Measurements from ENCODE around the gene SMIM14. TPM values are rescaled to one million over a fixed set of nuclear protein-coding genes. Genes with fewer than 3 reads are reported as not detected.
"Not testable (repeated sequence)": the region's sequence is repeated elsewhere in the genome, so short reads cannot be mapped to it uniquely, and the experiment has no call there.

SMIM14 gene
- total RNA-seq, 1 experiment from 2014 or later, result 32.3 TPM

DNA sequence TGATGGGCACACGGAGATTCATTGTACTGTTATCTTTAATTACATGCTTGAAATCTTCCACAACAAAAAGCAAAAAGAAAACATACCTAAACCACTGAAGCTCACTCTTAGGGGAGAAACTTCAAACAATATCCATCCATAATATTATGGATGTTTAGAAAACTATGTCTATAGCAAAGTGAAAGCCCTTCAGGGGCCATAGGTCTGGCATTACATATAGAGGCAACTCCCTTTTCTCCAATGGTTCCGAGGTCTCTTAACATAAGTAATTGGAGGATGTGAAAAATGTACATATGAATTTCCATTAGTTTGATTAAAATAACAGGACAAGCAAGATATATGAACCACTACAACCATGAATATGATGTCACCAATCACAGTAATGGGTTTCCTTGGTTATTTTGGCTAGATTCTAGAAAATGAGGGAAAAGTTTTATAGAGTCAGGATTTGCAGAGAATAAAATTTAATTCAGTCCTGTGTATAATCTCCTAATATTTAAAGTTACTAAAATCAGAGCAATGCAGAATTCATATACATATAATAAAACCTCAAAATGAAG lies 122.2 kb downstream of the SMIM14 start (continued):
- TF ChIP-seq SOX15 (CRISPR knock-in tag; IDR thresholded peaks at IDR 0.05), result no peak
- TF ChIP-seq, protein P1, sequence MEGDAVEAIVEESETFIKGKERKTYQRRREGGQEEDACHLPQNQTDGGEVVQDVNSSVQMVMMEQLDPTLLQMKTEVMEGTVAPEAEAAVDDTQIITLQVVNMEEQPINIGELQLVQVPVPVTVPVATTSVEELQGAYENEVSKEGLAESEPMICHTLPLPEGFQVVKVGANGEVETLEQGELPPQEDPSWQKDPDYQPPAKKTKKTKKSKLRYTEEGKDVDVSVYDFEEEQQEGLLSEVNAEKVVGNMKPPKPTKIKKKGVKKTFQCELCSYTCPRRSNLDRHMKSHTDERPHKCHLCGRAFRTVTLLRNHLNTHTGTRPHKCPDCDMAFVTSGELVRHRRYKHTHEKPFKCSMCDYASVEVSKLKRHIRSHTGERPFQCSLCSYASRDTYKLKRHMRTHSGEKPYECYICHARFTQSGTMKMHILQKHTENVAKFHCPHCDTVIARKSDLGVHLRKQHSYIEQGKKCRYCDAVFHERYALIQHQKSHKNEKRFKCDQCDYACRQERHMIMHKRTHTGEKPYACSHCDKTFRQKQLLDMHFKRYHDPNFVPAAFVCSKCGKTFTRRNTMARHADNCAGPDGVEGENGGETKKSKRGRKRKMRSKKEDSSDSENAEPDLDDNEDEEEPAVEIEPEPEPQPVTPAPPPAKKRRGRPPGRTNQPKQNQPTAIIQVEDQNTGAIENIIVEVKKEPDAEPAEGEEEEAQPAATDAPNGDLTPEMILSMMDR (IDR thresholded peaks at IDR 0.05), result no peak

DNA sequence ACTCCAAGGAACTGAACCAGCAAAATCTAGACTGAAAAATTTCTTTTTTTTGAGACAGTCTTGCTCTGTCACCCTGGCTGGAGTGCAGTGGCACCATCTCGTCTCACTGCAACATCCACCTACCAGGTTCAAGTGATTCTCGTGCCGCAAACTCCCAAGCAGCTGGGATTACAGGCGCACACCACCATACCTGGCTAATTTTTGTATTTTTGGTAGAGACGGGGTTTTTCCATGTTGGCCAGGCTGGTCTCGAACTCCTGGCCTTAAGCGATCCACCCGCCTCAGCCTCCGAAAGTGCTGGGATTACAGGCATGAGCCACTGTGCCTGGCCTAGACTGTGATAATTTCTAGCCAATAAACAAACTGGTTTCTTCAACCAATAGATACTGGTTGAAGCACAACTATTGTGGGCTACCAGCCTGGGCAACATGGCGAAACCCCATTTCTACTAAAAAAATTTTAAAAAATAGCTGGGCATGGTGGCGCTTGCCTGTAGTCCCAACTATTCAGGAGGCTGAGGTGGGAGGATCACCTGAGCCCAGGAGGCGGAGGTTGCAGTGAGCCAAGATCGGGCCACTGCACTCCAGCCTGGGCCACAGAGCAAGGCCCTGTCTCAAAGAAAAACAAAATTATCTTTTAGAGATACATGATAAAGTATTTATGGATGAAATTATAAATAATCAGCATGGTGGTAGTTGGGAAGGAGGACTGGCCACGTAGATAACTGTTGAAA lies 122.8 kb downstream of the SMIM14 start:
- H3K36me3 Mint-ChIP-seq, result peaks cover 47% of the 10 kb centered on the region
- POLR2A ChIA-PET; H3K27me3 Mint-ChIP-seq (ENCODE audit: low read depth); CTCF ChIA-PET; ATAC-seq; DNase-seq (ENCODE audit: low spot score); H3K27ac Mint-ChIP-seq; H3K9me3 Mint-ChIP-seq; H3K4me1 Mint-ChIP-seq; H3K4me3 Mint-ChIP-seq: not testable (repeated sequence)

DNA sequence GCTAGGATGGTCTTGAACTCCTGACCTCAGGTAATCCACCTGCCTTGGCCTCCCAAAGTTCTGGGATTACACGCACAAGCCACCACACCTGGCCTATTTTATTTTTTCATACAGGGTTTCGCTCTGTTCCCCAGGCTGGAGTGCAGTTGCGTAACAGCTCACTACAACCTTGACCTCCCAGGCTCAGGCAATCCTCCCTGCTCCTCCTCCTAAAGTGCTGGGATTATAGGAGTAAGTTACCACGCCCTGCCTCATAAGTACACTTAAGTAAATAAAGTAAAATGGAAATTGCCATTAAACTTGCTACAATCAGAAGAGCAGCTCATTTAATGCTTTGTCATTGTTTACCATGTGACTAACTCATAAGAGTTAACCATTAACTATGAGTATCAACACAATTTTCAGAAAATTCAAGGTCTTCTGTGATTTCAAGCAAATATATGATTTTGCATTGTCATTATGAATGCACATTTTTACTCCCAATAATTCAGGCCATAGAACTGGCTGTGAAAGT lies 123.7 kb downstream of the SMIM14 start:
- CTCF ChIA-PET, result no interaction called here
- peaks cover 55% of the 10 kb centered on the region for H3K36me3 Mint-ChIP-seq
- ATAC-seq, result no peak
- no peaks in the 10 kb centered on the region for H3K27me3 Mint-ChIP-seq (ENCODE audit: low read depth)
- POLR2A ChIA-PET, result no interaction called here
- DNase-seq (ENCODE audit: low spot score), result no peak
- no peaks in the 10 kb centered on the region for H3K9me3 Mint-ChIP-seq
- peak overlapping the region; percentile 84 for H3K27ac Mint-ChIP-seq
- no peak overlapping the region for H3K4me3 Mint-ChIP-seq
- H3K4me1 Mint-ChIP-seq, result no peaks in the 10 kb centered on the region
- TF ChIP-seq NFE2L1 (CRISPR knock-in tag; IDR thresholded peaks at IDR 0.05) (no peak), GABPB1 (CRISPR knock-in tag; IDR thresholded peaks at IDR 0.05) (peak; percentile 69)

DNA sequence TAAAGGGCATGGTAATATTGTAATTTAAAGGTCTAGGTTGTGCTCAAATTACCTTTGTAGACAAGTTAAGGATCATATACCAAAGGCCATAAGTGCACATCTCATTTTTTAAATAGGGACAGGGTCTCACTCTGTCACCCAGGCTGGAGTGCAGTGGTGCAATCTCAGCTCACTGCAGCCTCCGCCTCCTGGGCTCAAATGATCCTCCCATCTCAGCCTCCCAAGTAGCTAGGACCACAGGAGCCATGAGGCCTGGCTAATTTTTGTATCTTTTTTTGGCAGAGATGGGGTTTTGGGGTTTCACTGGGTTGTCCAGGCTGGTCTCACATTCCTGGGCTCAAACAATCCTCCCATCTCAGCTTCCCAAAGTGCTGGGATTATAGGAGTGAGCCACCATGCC lies 124.4 kb downstream of the SMIM14 start:
- H3K4me1 Mint-ChIP-seq; H3K27me3 Mint-ChIP-seq (ENCODE audit: low read depth): not testable (repeated sequence)

DNA sequence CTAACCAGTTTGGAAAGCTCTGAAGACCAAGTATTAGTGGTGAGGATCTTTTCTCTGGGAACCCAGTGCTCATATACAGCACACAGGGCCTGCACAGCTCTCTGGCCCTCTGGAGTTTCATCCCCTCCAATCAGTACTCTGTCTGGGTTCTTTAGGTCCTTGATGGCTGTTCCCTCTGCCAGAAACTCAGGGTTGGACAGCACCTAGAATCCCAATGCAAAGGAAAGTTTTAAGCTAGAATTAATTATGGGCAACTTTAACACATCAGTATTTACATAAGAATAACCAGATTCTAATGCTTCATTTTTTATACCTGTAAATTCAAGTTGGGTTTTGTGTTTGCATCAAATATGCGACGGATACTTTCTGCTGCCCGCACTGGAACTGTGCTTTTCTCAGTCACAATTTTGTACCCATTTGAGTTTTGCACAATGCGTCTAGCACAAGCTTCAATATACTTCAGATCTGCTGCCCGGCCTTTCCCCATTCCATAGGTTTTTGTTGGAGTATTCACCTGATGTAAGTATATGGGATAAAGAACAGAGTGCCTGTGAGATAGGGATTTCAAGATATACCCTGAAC lies 128.2 kb downstream of the SMIM14 start:
- ChIA-PET POLR2A (no interaction called here), CTCF (interaction anchor here (0.5 to 1.3 kb wide), 3 partner anchors 17 to 49 kb away, joined by 3 read pairs; partner anchors contain the start of gene UGDH)
- no peaks in the 10 kb centered on the region for H3K9me3 Mint-ChIP-seq
- H3K27me3 Mint-ChIP-seq (ENCODE audit: low read depth), result no peaks in the 10 kb centered on the region
- H3K27ac Mint-ChIP-seq, result no peak overlapping the region
- H3K36me3 Mint-ChIP-seq, result peaks cover 73% of the 10 kb centered on the region
- DNase-seq (ENCODE audit: low spot score) (no peak), ATAC-seq (no peak)
- no peaks in the 10 kb centered on the region for H3K4me1 Mint-ChIP-seq
- no peak overlapping the region for H3K4me3 Mint-ChIP-seq
- TF ChIP-seq, protein P2, sequence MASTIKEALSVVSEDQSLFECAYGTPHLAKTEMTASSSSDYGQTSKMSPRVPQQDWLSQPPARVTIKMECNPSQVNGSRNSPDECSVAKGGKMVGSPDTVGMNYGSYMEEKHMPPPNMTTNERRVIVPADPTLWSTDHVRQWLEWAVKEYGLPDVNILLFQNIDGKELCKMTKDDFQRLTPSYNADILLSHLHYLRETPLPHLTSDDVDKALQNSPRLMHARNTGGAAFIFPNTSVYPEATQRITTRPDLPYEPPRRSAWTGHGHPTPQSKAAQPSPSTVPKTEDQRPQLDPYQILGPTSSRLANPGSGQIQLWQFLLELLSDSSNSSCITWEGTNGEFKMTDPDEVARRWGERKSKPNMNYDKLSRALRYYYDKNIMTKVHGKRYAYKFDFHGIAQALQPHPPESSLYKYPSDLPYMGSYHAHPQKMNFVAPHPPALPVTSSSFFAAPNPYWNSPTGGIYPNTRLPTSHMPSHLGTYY (CRISPR knock-in tag; IDR thresholded peaks at IDR 0.05), result no peak
- TF ChIP-seq ESRRA (CRISPR knock-in tag; IDR thresholded peaks at IDR 0.05; ENCODE audit: borderline replicate concordance) (no peak), NR3C1 (CRISPR knock-in tag; conservative IDR thresholded peaks at IDR 0.05; ENCODE audit: low read depth) (no peak)
- TF ChIP-seq, protein P3, sequence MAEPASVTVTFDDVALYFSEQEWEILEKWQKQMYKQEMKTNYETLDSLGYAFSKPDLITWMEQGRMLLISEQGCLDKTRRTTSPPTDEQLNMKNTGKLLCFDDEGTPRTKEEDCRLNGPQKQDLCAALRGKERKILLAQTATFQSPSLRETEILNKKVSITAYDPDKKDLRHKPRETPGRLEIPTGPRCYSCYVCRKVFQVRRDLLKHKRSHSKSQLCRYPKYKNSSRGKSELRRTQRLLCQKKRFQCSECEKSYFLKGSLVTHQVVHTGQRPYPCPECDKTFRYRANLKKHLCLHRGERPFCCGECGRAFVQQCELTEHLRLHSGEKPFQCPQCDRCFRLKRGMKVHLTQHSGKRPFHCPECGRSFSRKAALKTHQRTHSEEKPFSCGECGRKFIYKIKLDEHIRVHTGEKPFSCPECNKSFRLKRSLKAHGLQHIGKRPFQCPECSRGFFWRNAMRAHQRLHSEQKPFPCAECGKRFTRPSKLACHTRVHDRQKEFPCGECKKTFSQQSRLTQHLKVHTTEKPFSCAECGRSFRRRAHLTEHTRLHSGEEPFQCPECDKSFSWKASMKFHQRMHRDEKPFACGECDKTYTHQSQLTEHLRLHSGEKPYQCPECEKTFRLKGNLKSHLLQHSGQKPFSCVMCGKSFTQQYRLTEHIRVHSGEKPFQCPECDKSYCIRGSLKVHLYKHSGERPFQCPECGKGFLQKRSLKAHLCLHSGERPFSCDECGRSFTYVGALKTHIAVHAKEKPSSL (CRISPR knock-in tag; conservative IDR thresholded peaks at IDR 0.05), result no peak

More for the DNA sequence above, 124.4 kb downstream of the SMIM14 start:
- ATAC-seq; DNase-seq (ENCODE audit: low spot score); H3K27ac Mint-ChIP-seq; CTCF ChIA-PET; H3K9me3 Mint-ChIP-seq; H3K4me3 Mint-ChIP-seq; POLR2A ChIA-PET: not testable (repeated sequence)
- H3K36me3 Mint-ChIP-seq, result peaks cover 59% of the 10 kb centered on the region

Data from WTC11 (cell line).